Measurements from ENCODE around the gene LCN1.
"Not testable (repeated sequence)": the region's sequence is repeated elsewhere in the genome, so short reads cannot be mapped to it uniquely, and the experiment has no call there.

GRCh38 chr9:135535631-135536030 lies 14.4 kb downstream of the LCN1 start:
- not testable (repeated sequence) for TF ChIP-seq CTCF (IDR thresholded peaks at IDR 0.05; ENCODE audit: low read depth, low read length, missing input control); TAF1 (conservative IDR thresholded peaks at IDR 0.05); HNF4G (IDR thresholded peaks at IDR 0.05); GABPA (IDR thresholded peaks at IDR 0.05 in 1 of 2, conservative IDR thresholded peaks at IDR 0.05 in 1 of 2); JUND (IDR thresholded peaks at IDR 0.05)
- TF ChIP-seq, protein P1, sequence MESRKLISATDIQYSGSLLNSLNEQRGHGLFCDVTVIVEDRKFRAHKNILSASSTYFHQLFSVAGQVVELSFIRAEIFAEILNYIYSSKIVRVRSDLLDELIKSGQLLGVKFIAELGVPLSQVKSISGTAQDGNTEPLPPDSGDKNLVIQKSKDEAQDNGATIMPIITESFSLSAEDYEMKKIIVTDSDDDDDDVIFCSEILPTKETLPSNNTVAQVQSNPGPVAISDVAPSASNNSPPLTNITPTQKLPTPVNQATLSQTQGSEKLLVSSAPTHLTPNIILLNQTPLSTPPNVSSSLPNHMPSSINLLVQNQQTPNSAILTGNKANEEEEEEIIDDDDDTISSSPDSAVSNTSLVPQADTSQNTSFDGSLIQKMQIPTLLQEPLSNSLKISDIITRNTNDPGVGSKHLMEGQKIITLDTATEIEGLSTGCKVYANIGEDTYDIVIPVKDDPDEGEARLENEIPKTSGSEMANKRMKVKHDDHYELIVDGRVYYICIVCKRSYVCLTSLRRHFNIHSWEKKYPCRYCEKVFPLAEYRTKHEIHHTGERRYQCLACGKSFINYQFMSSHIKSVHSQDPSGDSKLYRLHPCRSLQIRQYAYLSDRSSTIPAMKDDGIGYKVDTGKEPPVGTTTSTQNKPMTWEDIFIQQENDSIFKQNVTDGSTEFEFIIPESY (IDR thresholded peaks at IDR 0.05) = not testable (repeated sequence)
